ENCODE measurements around the gene PDSS2. TPM values are rescaled to one million over a fixed set of nuclear protein-coding genes. Genes with fewer than 3 reads are reported as not detected.

Gene PDSS2
- total and polyA plus RNA-seq, 2 of the 4 experiments (the other 2 are of a cell fraction), result 8.6 to 9.2 TPM

DNA sequence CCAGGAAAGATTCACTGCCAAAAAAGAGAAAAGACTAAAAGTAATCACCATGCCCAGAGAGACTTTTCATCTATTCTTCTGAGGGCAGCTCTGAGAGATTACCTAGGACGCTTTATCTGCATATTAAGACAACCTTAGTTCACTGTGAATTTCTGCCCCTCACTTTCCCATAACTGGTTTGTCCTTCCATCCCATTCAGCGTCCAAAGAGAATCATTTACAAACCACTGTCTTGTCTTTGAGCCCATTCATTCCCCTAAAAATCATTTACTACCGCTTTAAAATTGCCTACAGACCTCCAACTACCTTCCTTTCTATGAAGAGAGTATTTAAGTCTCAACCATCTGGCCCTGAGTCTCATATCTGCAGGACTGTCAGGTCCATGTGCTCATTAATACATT is 149.0 kb downstream of the PDSS2 start:
- BruUV-seq (replicated peaks), result no TSS peak
- H3K4me2 ChIP-seq (ENCODE audit: low read depth, low read length), result no peak overlapping the region
- no peak overlapping the region for H3K4ac ChIP-seq (ENCODE audit: low read depth, low read length)
- dilution Hi-C loops (cut with HindIII; ENCODE audit: low sequenced_read_pairs, unreplicated experiment) (no loop called here), in situ Hi-C loops (cut with MboI; ENCODE audit: low sequenced_read_pairs) (no loop called here), intact Hi-C loops (cut with micrococcal nuclease) (loop anchor here (10.0 kb wide), 1 partner anchor 534 kb away; no protein-coding TSS in a partner anchor)
- H3K9me3 ChIP-seq (ENCODE audit: control insufficient read depth, insufficient read depth, low read length), result no peaks in the 10 kb centered on the region
- H2AFZ ChIP-seq (replicated peaks; ENCODE audit: low read length, poor library complexity), result no peak overlapping the region
- H2AK5ac ChIP-seq (ENCODE audit: low read depth, low read length), result no peak overlapping the region
- no peak overlapping the region for H3K56ac ChIP-seq (ENCODE audit: extremely low read depth, insufficient read depth, low read length)
- no peak overlapping the region for H3K4me3 ChIP-seq (ENCODE audit: insufficient read depth, low read depth, low read length)
- no peak overlapping the region for H3K27ac ChIP-seq (ENCODE audit: insufficient read depth, low read length)
- H3K18ac ChIP-seq (ENCODE audit: low read depth, low read length), result no peak overlapping the region
- ChIA-PET POLR2A (ENCODE audit: unreplicated experiment) (interaction anchor here (0.7 kb wide), 1 partner anchor 136 kb away, joined by 12 read pairs; no protein-coding TSS in a partner anchor), CTCF (interaction anchor here (0.6 kb wide), 1 partner anchor 647 kb away, joined by 4 read pairs; no protein-coding TSS in a partner anchor)
- no peak overlapping the region for H2BK5ac ChIP-seq (ENCODE audit: low read depth, low read length, poor library complexity, severe bottlenecking)
- no peak for DNase-seq
- H2BK120ac ChIP-seq (ENCODE audit: low read depth, low read length), result no peak overlapping the region
- WGBS, 2 experiments (ENCODE audit: extremely low coverage in 2 of 2, insufficient read length in 1 of 2), result 90% methylated on average over 1 of the region's 3 CpGs; no CpG with 5 or more reads in 1 of the 2 experiments
- H4K8ac ChIP-seq (ENCODE audit: low read depth in 2 of 2, low read length in 2 of 2), result no peak overlapping the region
- no peak for TF ChIP-seq POLR2A (IDR thresholded peaks at IDR 0.05; ENCODE audit: low read depth, low read length)
- no peaks in the 10 kb centered on the region for H3K79me1 ChIP-seq (ENCODE audit: low read depth in 1 of 2, low read length in 2 of 2)
- H3K4me1 ChIP-seq (ENCODE audit: control insufficient read depth, insufficient read depth, low read length), result no peaks in the 10 kb centered on the region
- 0 out of 2 replicates have a peak, but pooled peaks cover 2% of the 10 kb centered on the region for H3K36me3 ChIP-seq (ENCODE audit: control insufficient read depth, insufficient read depth, low read length)
- H4K5ac ChIP-seq (ENCODE audit: low read depth, low read length), result no peak overlapping the region
- H4K20me1 ChIP-seq (ENCODE audit: insufficient read depth, low read length), result no peaks in the 10 kb centered on the region
- no peak for ATAC-seq (ENCODE audit: low read depth)
- H3K9me1 ChIP-seq (ENCODE audit: insufficient read depth, low read length), result no peaks in the 10 kb centered on the region; the same call in 1 of the 2 replicates
- H2BK20ac ChIP-seq (ENCODE audit: low read depth, low read length), result no peak overlapping the region
- H3K14ac ChIP-seq (replicated peaks; ENCODE audit: low read depth, low read length), result no peak overlapping the region
- no peak overlapping the region for H2BK15ac ChIP-seq (ENCODE audit: low read depth, low read length)
- no peak overlapping the region for H4K91ac ChIP-seq (ENCODE audit: insufficient read depth, low read depth, low read length)
- no peak overlapping the region for H3K23ac ChIP-seq (ENCODE audit: low read depth, low read length)
- H3K9ac ChIP-seq (ENCODE audit: low read depth, low read length), result no peak overlapping the region
- H2AK9ac ChIP-seq (replicated peaks; ENCODE audit: low read depth, low read length, poor library complexity), result no peak overlapping the region
- no peaks in the 10 kb centered on the region for H3K27me3 ChIP-seq (ENCODE audit: control insufficient read depth, insufficient read depth, low read length)

Measured in IMR-90 (cell line).